ENCODE results near the gene ZNF74.

Gene ZNF74

DNA sequence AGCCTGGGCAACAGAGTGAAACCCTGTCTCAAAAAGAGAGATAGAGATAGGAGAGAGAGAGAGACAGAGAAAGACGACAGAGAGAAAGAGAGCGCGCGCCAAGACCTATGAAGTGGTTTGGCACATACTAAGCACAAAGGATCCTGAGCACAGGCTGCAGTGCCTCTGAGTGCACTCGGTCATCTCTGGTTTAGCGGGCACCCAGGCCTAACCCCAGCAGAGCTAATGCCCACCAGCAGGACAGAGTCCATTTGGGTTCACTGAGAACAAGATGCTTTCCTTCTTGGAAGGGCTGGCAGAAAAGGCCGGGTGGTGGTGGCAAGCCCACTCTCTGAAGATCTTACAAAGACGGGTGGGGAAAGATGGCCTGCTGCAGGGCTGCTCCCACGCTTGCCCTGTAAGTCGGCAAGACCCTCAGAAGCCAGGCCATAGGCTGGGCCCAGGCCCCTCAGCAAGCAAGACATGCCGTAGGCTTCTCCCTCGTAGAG is 40.4 kb downstream of the ZNF74 start:
- DNase-seq = no peak

DNA sequence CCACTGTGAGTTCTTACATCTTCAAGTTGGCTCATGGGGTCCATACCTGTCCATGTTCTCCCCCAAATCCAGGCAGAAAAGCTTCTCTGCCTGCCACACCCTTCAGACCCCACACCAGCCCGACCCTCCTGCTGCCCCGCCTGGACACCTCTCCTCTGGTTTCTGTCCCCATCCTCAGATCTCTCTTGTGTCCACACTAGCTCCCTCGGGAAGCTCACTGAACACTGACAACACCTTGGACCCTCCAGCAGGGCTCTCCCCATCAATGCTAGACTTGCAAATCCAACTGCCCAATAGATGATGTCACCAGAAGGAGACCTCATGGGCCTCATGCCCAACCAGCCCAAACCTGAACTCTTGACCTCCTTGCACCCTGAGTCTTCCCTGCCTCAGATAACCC is 40.8 kb downstream of the ZNF74 start:
- DNase-seq = no peak

DNA sequence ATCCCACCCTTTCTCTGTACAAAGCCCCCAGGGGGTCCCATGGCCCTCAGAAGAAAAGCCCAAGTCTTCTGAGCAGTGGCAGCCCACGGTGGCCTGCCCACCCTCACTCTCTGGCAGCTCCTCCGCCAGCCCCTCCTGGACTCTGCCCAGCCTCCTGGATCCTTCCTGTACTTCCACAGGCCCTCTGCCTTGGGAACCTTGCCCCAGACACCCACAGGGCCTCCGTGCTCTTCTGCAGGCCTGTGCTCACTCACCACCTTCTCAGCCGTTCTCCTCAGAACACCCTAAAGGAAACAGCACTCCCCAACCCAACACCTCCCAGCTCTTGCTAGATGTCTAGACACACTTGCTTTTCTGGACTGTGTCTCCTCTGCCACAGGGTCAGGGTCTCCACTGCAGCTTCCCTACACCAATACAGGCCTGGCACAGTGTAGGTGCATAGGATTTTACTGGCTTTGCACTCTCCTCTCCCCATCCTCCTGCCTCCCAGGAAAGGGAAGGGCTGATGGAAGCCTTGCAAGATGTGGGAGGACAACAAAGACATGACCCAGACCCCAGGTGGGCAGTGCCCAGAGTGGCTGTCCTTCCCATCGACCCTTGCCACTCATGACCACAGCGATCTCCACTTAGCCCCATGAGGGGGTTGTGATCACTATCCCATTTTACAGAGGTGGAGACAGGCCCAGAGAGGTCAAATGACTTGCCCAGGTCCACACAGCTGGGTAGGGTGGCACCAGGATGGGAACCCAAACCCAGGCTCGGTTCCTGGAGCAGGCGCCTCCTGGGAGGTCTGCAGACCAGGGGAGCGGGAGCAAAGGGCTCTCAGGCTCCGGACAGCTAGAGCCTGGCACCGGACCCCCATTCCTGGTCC is 41.7 kb downstream of the ZNF74 start:
- DNase-seq = no peak

DNA sequence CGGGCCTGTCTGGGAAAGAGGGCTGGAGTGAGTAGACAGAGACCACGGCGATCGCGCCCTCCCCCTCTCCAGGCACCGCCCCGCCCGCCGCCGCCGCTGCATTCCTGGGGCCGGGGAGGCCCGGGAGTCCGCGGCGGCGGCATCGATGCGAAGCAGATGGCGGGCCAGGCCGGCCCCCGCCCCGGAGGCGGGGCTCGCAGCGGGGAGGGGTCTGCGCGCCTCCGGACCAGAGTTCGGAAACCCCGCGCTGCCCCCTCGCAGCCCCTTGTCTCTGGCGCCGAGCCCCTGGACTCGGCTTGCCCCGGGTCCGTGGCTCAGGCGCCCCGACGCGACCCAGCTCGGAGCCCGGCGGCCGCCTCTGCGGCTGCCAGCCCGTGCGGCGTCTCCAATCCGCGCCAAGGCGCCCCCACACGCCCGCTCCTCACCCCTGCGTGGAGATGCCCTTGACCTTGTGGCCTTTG is 42.4 kb downstream of the ZNF74 start:
- DNase-seq = no peak

DNA sequence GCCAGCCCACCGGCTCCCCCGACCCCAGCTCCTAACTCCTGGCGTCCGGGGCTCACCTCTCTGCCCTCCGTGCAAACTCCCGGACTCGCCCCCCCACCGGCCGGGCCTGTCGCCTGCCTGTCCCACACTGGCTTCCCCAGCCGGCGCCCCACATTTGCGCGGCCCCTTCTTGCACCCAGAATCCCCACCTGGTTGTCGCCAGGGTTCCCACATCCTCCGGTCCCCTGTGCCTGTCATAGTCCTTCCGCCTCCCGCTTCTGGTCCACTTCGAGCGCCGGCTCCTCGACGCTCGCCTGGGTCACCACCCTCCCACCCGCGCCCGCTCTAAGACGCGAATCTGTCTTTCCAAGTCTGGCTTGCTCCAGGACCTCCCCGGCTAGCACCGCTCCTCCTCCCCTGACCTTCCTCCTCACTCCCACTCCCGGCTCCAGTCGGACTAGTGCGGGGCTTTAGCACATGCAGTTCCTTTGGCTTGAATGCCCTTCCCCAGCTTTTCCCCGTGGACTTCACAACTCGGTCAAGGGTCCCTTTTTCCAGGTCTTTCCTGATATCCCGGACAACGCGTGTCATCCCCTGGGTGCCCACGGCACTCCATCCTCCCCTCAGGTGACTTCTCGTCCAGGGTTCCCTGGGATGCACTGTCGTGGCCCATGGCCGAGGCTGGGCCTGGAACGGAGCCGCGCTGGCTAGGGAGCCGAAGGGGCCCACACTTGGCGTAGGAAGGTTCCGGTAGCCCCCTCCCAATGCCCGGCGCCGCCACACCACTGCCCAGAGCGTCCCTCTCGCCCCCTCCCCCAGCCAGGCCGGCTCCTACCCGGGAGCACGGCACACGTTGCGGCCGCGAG is 43.0 kb downstream of the ZNF74 start:
- DNase-seq = no peak

DNA sequence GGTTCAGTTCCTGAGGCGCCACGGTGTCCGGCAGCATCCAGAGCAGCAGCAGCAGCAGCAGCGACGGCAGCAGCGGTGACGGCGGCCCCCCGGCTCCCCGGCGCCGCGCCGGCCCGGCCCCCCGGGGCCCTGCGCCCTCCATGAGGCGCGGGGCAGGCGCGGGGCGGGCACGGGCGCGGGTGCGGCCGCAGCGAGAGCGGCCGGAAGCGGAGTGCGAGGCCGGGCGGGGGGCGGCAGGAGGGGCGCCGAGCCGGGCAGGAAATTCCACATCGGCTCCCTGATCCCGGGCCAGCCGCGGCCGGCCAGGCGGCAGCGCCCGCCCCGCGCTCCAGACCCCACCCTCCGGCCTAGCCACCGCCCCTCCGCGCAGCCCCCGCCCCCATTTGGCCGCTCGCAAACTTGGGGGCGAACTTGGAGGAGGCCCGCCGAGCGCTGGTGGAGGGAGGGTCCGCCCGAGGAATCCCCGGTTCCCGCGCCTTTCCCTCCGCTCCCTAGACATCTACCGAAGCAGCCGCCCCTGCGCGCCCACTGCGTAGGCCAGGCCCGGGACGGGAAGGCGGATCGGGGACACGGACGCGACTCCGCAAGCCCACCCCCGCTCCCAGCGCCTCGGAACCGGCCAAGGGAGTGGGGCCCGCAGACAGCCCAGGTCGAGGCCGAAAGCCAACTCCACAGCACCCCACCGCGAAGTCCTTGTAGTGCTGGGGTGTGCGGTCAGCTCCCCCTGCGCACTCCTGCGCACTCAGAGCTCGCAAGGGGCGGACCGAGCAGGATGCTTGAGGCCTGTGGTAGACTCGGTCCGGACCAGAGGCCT is 43.9 kb downstream of the ZNF74 start, which contains the start of gene SCARF2:
Gene SCARF2, minus strand, starts transcription at position 213 of the 814 bp plus-strand sequence. Its CDS starts 71 bp downstream, at position 142.
- DNase-seq = no peak

DNA sequence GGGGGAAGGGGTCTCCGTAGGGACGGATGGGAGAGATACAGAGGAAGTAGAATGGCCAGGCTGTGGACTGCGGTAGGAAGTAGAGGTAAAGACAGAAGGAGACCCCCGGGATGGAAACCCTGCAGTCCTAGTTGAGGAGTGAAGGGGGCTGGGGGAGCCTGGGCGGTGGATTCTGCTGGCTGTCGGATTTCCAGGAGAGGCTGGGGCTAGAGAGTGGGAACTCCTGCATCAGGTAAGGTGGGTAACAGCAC is 44.4 kb downstream of the ZNF74 start:
- DNase-seq = no peak

DNA sequence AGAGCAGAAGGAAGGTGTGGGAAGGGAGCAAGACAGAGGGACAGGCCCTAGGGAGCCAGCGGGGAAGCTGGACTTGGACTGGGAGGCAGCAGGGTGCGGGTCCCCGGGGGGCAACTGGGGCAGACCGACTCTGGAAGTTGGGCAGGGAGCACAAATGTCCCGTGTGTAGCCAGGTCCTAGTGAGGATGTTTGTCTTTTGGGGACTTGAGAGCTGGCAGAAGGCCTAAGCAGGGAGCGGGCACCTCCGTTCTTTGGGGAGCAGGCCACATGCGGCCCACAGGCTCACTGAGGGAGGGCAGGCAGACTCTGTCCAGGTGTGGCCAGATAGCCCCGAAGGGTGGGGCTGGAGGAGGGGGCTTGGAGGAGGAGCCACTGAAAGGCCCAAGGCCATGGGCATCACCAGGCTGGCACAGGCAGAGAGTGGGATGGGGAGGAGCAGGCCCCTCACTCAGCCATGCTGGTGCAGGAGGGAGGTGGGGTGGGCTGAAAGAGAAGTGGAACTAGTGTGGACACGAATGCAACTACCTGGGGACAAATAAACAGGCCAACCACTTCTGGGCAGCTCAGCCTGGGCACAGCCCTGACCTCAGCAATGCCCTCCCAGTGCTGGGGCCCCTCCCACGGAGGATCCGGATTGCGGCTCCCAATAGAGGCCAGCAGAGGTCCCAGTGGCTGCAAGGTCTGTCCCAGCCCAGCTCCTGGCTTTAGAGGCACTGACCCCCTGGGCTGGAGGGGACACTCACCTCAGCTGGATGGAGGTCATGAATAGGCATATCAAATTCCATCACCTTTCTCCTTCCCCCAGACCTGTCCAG is 44.9 kb downstream of the ZNF74 start:
- DNase-seq = no peak

DNA sequence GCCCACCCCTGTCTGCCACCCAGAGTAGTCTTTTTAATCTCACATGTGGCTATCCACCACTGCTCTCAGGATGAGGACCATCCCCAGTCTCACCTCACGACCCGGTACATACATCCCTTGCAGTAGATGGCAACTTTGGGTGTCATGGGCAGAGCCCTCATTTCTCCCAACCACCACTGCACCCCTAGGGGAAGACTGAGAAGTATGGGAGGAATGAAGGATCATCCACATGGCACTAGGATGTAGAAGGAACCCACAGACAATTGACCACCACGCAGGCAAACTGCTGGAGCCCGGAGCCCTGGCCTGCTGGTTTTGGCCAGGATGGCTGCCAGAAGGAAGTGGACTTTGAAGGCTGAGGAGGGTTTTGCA is 45.6 kb downstream of the ZNF74 start:
- no peak for DNase-seq

DNA sequence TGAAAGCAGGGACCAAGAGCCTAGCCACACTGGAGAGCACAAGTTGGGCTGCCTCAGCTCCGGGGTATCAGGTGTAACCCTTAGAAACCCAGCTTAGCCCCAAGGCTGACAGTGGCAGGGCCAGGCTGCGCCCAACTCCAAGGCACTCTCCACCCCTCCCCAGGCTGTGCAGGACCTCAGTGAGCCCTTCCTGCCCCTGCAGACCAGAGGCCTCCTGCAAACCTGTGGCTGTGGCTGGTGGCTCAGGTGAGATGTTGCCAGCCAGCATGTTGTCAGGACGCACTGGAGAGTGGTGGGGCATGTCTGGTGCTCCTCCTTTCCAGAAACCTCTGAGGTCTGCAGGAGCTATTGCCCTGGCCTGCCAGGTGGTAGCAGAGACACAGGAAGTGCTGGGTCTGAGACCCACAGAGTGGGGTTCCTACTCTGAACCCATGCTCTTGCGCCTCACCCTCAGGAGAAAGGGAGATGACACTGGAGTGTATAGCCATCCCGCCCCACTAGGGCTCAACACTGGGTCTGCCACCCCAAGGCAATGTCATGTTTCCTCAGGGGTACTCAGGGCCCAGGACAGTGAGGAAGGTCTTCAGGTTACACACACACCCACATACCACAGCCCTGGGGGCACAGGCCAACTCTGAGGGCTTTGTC is 46.1 kb downstream of the ZNF74 start:
- DNase-seq = no peak

DNA sequence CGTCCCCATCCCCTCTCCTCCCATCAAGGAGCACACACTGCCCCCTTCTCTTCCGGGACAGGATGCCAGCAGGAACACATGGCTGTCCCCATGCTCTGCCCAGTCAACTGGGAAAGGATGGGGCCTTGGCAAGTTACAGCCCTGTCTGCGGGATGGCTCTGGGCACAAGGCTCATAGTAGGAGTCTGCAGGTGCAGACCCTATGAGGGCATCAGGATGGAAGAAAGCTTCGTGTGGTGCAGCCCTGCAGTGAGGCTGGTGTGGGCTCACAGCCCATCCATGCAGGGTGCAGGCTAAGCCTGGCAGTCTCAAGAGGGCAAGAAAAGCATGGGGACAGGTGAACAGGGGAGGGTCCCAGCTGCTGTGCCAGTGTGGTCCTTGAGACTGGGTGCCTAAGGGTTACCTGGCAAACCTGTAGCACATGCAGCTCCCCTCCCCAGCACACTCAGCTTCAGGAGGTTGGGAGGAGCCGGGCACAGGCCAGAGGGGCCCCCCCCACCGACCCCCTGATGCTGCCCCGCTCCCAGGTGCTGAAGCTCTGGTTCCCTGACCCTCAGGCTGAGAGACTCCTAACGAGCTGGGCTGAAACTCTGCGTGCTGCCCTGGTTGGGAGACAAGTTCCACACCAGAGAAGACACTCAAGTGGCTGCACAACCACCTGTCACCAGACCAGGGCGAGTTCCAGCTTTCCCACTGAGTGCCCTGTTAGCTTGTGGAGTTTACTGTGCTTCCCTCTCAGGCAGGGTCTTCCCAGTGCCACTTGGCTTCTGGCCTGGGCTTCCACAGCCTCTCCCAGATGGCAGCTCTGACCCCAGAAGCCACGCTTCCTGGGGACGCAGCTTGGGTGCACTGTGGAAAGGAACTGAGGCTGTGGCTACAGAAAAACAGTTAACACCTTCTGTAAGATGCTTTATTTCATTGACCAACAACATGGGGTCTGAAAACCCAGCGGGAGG is 47.0 kb downstream of the ZNF74 start:
- no peak for DNase-seq

DNA sequence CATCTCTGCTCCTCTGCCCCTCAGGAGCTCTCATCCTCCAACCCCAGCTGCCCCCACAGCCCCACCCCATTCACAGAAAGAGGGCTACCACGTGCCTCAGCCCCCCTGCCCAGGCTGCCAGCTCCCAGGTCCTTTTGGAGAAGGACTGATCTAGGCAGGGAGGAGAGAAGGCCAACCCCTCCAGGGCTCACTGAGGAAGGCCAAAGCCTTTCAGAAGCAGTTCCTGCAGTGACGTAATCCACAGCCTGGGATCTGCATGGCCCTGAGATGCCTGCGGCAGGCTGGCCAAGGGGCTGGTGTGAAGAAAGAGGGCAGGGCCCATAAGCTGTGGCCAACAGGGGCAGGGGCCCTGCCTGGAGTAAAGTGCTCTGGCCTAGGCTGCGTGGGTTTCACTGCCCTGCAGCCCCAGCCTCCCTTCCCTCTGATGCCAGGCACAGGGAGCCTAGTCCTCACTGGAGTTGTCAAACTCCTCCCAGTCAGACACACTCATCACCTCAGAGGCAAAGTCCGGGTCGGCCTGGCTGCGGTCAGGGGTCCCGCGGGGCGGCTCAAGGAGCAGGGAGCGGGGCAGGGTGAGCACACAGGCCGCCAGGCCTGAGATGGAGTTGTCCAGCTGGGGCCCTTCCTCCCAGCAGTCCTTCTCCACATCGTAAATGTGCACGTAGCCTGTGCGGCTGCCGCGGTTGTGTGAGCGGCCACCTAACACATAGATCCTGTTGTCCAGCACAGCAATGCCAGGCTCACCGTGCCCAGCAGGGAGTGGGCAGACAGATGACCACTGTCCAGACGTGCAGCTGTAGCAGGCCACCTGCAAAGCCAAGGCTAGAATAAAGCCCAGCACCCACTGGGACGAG is 47.9 kb downstream of the ZNF74 start:
- DNase-seq = no peak

DNA sequence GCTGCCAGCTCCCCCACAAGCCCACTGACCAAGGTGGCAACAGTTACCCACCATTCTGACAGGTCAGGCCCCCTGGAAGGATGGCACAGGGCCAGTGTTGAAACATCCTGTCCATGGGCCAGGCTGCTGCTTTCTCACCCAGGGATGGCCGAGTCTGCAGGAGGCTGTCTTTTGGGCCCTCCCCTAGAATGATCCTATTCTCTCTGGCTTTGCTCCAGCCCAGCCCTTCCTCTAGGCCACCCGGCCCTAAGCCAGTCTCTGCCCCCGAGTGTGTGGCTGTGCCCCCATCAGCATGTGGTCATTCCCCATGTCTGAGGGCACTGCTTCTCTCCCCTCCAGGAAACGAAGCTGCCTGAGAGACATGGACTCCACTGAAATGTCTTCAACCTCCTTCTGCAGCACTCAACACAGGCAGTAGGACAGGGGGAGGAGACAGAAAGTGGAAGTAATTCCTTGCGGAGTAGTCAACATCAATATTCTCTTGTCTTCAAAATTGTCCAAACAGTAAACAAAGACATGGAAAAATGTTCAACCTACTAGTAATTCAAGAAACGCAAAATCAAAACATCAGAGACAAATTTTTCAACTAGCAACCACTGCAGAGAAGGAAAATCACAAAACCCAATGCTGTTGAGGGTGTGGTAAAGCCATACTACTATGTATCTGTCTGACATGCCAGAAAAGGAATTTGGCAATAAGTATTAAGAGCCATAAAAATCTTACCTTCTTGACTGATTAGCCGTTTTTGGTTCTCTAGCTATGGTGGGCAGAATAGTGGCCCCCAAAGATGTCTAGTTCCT is 48.7 kb downstream of the ZNF74 start:
- DNase-seq = no peak

DNA sequence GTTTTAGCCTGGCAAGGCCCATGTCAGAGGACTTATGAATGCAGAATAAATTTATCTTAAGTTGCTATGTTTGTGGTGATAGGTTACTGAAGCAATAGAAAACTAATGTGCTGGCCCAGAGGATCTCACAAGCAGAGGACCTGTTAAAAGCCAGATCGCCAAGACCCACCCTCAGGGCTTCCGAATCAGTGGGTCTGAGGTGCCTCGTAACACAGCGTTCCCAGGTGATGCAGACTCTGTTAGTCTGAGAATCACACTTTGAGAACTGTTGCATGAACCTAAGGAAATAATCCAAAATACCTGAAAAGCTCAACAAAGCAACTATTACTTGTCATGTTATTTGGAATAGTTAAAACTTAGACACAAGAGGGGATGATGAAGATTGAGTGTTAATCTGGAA is 50.4 kb downstream of the ZNF74 start:
- no peak for DNase-seq

DNA sequence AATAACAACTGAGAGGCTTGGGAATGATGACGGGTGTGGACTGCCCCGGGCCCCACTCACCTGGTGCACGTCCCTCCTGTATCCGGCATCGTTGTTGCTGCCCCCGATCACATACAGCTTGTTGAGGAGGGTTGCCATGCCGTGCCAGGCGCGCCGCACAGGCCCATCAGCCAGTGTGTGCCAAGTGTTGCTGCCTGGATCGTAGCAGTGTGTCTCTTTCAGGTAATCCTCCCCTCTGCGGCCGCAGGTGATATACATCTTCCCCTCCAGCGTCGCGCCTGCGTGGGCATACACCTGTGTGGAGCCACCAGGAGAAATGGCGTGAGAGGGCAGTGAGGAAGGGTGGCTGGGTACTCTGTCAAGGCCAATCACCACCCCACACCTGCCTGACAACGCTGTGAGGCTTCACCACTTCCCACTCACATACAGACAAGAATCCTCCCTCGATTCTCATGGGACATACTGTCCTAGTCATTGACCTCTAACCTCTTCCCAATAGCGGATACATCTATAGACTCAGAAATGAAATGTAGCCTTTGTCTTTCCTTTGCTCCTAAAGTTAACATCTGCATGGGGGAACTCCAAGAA is 52.5 kb downstream of the ZNF74 start:
- no peak for DNase-seq

DNA sequence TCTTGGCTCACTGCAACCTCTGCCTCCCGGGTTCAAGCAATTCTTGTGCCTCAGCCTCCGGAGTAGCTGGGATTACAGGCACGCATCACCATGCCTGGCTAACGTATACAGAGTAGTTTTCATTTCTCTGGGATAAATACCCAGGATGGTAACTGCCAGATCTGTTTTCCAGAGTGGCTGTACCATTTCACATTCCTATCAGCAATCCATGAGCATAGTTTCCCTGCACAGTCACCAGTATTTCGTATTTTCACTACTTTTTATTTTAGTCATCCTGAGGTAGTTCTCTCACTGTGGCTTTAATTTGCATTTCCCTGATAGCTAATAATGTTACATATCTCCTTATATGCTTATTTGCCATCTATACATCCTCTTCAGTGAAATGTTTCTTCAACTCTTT is 54.7 kb downstream of the ZNF74 start:
- DNase-seq = no peak

DNA sequence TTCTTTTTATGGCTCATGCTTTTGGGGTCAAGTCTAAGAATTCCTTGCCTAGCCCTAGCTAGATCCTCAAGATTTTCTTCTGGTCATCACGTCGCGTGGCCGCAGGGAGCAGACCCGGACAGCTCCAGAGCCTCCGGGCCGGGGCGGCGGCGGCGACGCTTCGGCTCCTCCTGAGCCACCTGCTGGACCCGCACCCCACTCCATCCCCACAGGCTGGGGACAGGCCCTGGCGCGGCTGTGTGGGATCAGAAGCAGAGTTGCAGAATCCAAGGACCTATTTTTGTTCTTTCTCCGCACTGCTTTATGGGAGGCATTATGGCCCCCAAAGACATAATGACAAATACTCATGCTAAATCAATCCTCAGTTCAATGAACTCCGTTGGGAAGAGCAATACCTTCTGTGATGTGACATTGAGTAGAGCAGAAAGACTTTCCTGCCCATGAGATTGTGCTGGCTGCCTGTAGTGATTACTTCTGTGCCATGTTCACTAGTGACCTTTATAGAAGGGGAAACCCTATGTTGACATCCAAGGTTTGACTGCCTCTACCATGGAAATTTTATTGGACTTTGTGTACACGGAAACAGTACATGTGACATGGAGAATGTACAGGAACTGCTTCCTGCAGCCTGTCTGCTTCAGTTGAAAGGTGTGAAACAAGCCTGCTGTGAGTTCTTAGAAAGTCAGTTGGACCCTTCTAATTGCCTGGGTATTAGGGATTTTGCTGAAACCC is 56.0 kb downstream of the ZNF74 start:
- DNase-seq = no peak

DNA sequence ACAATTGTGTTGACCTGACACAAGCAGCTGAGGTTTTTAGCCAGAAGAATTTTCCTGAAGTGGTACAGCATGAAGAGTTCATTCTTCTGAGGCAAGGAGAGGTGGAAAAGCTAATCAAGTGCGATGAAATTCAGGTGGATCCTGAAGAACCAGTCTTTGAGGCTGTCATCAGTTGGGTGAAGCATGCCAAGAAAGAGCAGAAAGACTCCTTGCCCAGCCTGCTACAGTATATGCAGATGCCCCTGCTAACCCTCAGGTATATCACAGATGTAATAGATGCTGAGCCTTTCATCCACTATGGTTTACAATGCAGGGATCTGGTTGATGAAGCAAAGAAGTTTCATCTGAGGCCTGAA is 56.6 kb downstream of the ZNF74 start:
- DNase-seq = no peak

Measured in hippocampal formation (tissue), 2 donors.